GM12874 (cell line): ENCODE results near the gene PDGFRB.

ENCODE experiments used
- CTCF ChIP-seq: IDR thresholded peaks from 2 replicates; pipeline ENCODE4 v1.5.1; 2011; ENCODE audit warnings: low read depth, mild to moderate bottlenecking, control low read depth, low read length, moderate library complexity; ENCODE audit not compliant: insufficient read depth

Gene PDGFRB

GRCh38 chr5:150147670-150148069 is 8.0 kb downstream of the PDGFRB start:
- TF ChIP-seq CTCF = no peak

GRCh38 chr5:150146862-150147601 is 8.6 kb downstream of the PDGFRB start:
- TF ChIP-seq CTCF = no peak

GRCh38 chr5:150146235-150146634 is 9.4 kb downstream of the PDGFRB start:
- TF ChIP-seq CTCF = no peak

- no peak for TF ChIP-seq CTCF
These were observed 10.8 kb downstream of the PDGFRB start for GRCh38 chr5:150144879-150145278.

- TF ChIP-seq CTCF = no peak
These were observed 11.3 kb downstream of the PDGFRB start for GRCh38 chr5:150144246-150144801.

- no peak for TF ChIP-seq CTCF
These were observed 12.0 kb downstream of the PDGFRB start for GRCh38 chr5:150143350-150144245.

GRCh38 chr5:150142959-150143349 is 12.7 kb downstream of the PDGFRB start:
- TF ChIP-seq CTCF = no peak
